ENCODE measurements around the gene ATP5PD. TPM values are rescaled to one million over a fixed set of nuclear protein-coding genes. Genes with fewer than 3 reads are reported as not detected.

The ATP5PD gene
- total RNA-seq, 1 donor: 278 TPM

DNA sequence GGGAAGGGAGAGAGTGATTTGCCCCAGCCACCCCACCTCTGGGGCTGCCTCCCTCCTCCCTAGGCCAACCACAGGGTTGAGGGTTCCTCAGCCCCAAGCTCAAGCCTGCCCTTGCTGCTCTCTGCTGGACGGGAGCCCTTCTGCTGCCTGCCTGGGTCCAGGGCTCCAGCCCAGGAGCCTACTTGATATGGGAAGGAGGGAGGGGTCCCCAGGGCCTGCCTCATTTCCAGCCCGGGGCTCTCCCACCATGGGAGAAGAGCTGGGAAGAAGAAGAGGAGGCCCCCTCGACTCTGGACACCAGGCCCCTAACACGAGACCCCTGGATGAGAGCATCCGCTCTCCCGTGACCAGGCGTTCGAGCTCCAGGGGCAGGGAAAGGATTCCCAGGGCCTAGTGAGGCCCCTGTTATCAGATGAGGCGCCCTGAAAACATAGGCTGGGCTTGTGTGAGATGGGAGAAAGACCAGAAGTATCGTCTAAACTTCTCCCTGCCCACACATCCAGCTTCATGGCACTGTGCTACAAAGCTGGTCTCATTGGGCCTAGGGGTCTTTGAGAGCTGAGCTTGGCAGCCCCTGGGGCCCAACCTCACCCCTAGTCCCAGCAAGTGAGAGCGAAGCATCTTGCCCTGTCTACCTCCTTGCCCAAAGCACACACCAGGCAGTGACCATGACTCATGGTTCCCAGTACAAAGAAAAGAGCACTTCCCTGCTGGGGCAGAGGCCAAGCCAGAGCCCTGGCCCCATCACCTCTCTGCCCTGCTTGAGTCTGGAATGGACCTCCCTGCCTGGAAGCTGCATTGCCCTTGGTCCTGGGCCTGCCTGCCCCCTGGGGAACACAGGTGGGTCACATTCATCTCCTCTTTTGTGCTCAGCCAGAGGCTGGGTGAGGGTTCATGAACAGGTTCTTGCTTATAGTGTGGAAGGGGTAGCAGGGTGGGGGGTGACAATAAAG, 42.0 kb upstream of the ATP5PD start:
- peak overlapping the region; percentile 69 for H3K27ac ChIP-seq (ENCODE audit: low read depth, low read length)
- H3K4me2 ChIP-seq (ENCODE audit: insufficient read depth, low read length): peak overlapping the region; percentile 88
- peaks cover 13% of the 10 kb centered on the region for H4K20me1 ChIP-seq (ENCODE audit: insufficient read depth, low read length)
- no peaks in the 10 kb centered on the region for H3K27me3 ChIP-seq (ENCODE audit: insufficient read depth, low read length)
- no peaks in the 10 kb centered on the region for H3K9me3 ChIP-seq (ENCODE audit: low read depth, low read length)
- peak overlapping the region; percentile 82 for H3K4me3 ChIP-seq (ENCODE audit: insufficient read depth, low read length)
- peak; percentile 96 for DNase-seq (ENCODE audit: insufficient read length, low spot score, missing footprints)
- H3K36me3 ChIP-seq (ENCODE audit: insufficient read depth, low read length): no peaks in the 10 kb centered on the region
- H3K79me2 ChIP-seq (ENCODE audit: insufficient read depth, low read length): peaks cover 29% of the 10 kb centered on the region
- peaks cover 34% of the 10 kb centered on the region for H3K4me1 ChIP-seq (ENCODE audit: insufficient read depth, low read length)
- TF ChIP-seq, protein P1, sequence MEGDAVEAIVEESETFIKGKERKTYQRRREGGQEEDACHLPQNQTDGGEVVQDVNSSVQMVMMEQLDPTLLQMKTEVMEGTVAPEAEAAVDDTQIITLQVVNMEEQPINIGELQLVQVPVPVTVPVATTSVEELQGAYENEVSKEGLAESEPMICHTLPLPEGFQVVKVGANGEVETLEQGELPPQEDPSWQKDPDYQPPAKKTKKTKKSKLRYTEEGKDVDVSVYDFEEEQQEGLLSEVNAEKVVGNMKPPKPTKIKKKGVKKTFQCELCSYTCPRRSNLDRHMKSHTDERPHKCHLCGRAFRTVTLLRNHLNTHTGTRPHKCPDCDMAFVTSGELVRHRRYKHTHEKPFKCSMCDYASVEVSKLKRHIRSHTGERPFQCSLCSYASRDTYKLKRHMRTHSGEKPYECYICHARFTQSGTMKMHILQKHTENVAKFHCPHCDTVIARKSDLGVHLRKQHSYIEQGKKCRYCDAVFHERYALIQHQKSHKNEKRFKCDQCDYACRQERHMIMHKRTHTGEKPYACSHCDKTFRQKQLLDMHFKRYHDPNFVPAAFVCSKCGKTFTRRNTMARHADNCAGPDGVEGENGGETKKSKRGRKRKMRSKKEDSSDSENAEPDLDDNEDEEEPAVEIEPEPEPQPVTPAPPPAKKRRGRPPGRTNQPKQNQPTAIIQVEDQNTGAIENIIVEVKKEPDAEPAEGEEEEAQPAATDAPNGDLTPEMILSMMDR (IDR thresholded peaks at IDR 0.05; ENCODE audit: extremely low read depth, low read depth, low read length): no peak
- peak overlapping the region; percentile 64 for H2AFZ ChIP-seq (ENCODE audit: low read length)

GRCh38 chr17:75087558-75088453, 41.0 kb upstream of the ATP5PD start, which contains the start of gene SLC16A5:
Gene SLC16A5 (plus strand): TSS chr17:75087954. CDS start chr17:75093637, 5,683 bp downstream.
- Histone ChIP-seq H3K4me1 (ENCODE audit: insufficient read depth, low read length) (peaks cover 34% of the 10 kb centered on the region), H3K79me2 (ENCODE audit: insufficient read depth, low read length) (peaks cover 23% of the 10 kb centered on the region), H3K4me3 (ENCODE audit: insufficient read depth, low read length) (peak within 1 kb of the TSS; percentile 82), H3K9me3 (ENCODE audit: low read depth, low read length) (no peaks in the 10 kb centered on the region), H3K4me2 (ENCODE audit: insufficient read depth, low read length) (peak within 1 kb of the TSS; percentile 88), H2AFZ (ENCODE audit: low read length) (peak within 1 kb of the TSS; percentile 64), H4K20me1 (ENCODE audit: insufficient read depth, low read length) (peaks cover 13% of the 10 kb centered on the region), H3K27ac (ENCODE audit: low read depth, low read length) (peak within 1 kb of the TSS; percentile 69), H3K36me3 (ENCODE audit: insufficient read depth, low read length) (no peaks in the 10 kb centered on the region), H3K27me3 (ENCODE audit: insufficient read depth, low read length) (no peaks in the 10 kb centered on the region)
- TF ChIP-seq, protein P1 (IDR thresholded peaks at IDR 0.05; ENCODE audit: extremely low read depth, low read depth, low read length): no peak
- peak; percentile 94 for DNase-seq (ENCODE audit: insufficient read length, low spot score, missing footprints)

DNA sequence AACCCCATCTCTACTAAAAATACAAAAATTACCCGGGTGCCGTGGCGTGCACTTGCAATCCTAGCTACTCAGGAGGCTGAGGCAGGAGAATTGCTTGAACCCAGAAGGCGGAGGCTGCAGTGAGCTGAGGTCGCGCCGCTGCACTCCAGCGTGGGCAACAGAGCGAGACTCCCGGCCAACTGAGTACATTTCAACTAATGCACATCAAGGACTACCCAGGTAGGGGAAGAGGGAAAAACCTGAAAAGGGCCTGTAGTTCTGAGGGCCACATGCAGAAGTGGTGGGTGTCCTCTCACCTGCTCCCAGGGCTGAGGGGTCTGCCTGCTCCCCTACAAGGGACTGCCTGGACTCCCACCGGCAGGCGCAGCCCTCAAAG, 40.4 kb upstream of the ATP5PD start:
- peak; percentile 41 for DNase-seq (ENCODE audit: insufficient read length, low spot score, missing footprints)
- H3K36me3 ChIP-seq (ENCODE audit: insufficient read depth, low read length): no peaks in the 10 kb centered on the region
- TF ChIP-seq, protein P1 (IDR thresholded peaks at IDR 0.05; ENCODE audit: extremely low read depth, low read depth, low read length): no peak
- H2AFZ ChIP-seq (ENCODE audit: low read length): peak overlapping the region; percentile 64
- H3K27ac ChIP-seq (ENCODE audit: low read depth, low read length): peak overlapping the region; percentile 12
- H3K4me2 ChIP-seq (ENCODE audit: insufficient read depth, low read length): peak overlapping the region; percentile 88
- H3K79me2 ChIP-seq (ENCODE audit: insufficient read depth, low read length): peaks cover 19% of the 10 kb centered on the region
- H3K4me3 ChIP-seq (ENCODE audit: insufficient read depth, low read length): peak overlapping the region; percentile 82
- H3K9me3 ChIP-seq (ENCODE audit: low read depth, low read length): no peaks in the 10 kb centered on the region
- H3K4me1 ChIP-seq (ENCODE audit: insufficient read depth, low read length): peaks cover 37% of the 10 kb centered on the region
- H4K20me1 ChIP-seq (ENCODE audit: insufficient read depth, low read length): peaks cover 13% of the 10 kb centered on the region
- H3K27me3 ChIP-seq (ENCODE audit: insufficient read depth, low read length): no peaks in the 10 kb centered on the region
